ENCODE measurements around the gene ALCAM. TPM values are rescaled to one million over a fixed set of nuclear protein-coding genes. Genes with fewer than 3 reads are reported as not detected.

ALCAM gene
- polyA plus RNA-seq, 3 donors: 7.1 to 8.0 (median 7.9) TPM

DNA sequence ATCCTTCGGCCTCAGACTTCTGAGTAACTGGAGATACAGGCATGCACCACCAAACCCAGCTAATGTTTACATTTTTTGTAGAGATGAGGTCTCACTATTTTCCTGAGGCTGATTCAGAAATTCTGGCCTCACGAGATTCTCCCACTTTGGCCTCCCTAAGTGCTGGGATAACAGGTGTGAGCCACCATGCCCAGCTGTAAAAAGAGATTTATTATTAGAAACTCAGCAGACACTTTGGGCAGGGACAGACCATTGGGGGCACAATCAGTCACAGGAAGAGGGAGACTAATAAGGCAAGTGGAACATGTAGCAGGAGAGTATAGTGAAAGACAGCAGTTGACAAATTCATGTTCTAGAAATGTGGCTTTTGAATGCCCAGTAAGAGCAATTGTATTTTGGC is 252.9 kb downstream of the ALCAM start:
- intact Hi-C loops (cut with micrococcal nuclease): no loop called here
- H3K4me3 ChIP-seq (replicated peaks in 1 of 3; ENCODE audit: low read depth in 2 of 3, low read length in 3 of 3): no peak overlapping the region
- H3K27ac ChIP-seq (ENCODE audit: low read depth in 1 of 2, low read length in 2 of 2): no peak overlapping the region
- H3K4me2 ChIP-seq (replicated peaks; ENCODE audit: extremely low read depth, low read length, poor library complexity, severe bottlenecking): no peak overlapping the region
- no peaks in the 10 kb centered on the region for H3K27me3 Mint-ChIP-seq (ENCODE audit: low read depth in 3 of 3)
- H3K27me3 ChIP-seq (ENCODE audit: control insufficient read depth in 2 of 2, insufficient read depth in 2 of 2, low read length in 2 of 2): no peaks in the 10 kb centered on the region
- H3K4me1 ChIP-seq (ENCODE audit: control insufficient read depth in 1 of 2, insufficient read depth in 2 of 2, low read length in 2 of 2): no peaks in the 10 kb centered on the region
- peaks cover 0 to 4% of the 10 kb centered on the region in 2 donors for H3K9me3 ChIP-seq (replicated peaks in 1 of 2; ENCODE audit: control insufficient read depth in 1 of 2, insufficient read depth in 1 of 2, low read length in 2 of 2)
- H3K9ac ChIP-seq (ENCODE audit: insufficient read depth, low read length, poor library complexity, severe bottlenecking): no peak overlapping the region
- no peak overlapping the region for H2AFZ ChIP-seq (ENCODE audit: insufficient read depth, low read depth, low read length, poor library complexity, severe bottlenecking)
- no peak overlapping the region for H3K4me3 Mint-ChIP-seq
- WGBS (ENCODE audit: insufficient coverage): 100% methylated on average over 1 of the region's 2 CpGs
- TF ChIP-seq, protein P1, sequence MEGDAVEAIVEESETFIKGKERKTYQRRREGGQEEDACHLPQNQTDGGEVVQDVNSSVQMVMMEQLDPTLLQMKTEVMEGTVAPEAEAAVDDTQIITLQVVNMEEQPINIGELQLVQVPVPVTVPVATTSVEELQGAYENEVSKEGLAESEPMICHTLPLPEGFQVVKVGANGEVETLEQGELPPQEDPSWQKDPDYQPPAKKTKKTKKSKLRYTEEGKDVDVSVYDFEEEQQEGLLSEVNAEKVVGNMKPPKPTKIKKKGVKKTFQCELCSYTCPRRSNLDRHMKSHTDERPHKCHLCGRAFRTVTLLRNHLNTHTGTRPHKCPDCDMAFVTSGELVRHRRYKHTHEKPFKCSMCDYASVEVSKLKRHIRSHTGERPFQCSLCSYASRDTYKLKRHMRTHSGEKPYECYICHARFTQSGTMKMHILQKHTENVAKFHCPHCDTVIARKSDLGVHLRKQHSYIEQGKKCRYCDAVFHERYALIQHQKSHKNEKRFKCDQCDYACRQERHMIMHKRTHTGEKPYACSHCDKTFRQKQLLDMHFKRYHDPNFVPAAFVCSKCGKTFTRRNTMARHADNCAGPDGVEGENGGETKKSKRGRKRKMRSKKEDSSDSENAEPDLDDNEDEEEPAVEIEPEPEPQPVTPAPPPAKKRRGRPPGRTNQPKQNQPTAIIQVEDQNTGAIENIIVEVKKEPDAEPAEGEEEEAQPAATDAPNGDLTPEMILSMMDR (IDR thresholded peaks at IDR 0.05): no peak
- H3K79me2 ChIP-seq (ENCODE audit: insufficient read depth, low read length): no peaks in the 10 kb centered on the region
- H3K9me3 Mint-ChIP-seq: peaks cover 0 to 12% (median 4%) of the 10 kb centered on the region in 7 donors
- H3K27ac Mint-ChIP-seq: no peak overlapping the region
- H3K36me3 ChIP-seq (replicated peaks in 1 of 2; ENCODE audit: control insufficient read depth in 1 of 2, insufficient read depth in 2 of 2, low read length in 2 of 2): no peaks in the 10 kb centered on the region
- H3K36me3 Mint-ChIP-seq: no peaks in the 10 kb centered on the region
- no peak for DNase-seq
- H4K20me1 ChIP-seq (ENCODE audit: insufficient read depth, low read length): no peaks in the 10 kb centered on the region
- peaks cover 3% of the 10 kb centered on the region for H3K4me1 Mint-ChIP-seq

DNA sequence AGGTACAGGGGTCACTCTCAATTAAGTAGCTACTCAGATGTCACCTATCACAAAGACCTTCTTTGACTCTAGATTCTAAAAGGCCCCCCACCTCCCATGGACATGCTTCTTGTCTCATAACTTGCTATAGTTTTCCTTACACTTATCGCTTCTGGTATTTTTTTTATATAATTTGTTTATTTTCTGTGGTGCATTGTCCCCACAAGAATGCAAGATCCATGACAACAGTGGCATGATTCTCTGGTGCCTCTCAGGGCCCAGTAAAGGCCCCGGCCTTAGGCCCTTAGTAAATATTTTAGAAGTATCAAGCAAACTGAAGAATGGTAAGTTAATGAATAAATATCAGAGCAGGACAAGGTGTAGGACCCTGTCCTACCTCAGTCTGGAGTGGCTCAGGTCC is 253.5 kb downstream of the ALCAM start:
- H3K36me3 ChIP-seq (replicated peaks in 1 of 2; ENCODE audit: control insufficient read depth in 1 of 2, insufficient read depth in 2 of 2, low read length in 2 of 2): no peaks in the 10 kb centered on the region
- 100% methylated on average over 1 of the region's 2 CpGs for WGBS (ENCODE audit: insufficient coverage)
- no peak for DNase-seq
- Mint-ChIP-seq H3K9me3 (peaks cover 0 to 12% (median 1%) of the 10 kb centered on the region in 7 donors), H3K27ac (no peak overlapping the region), H3K27me3 (ENCODE audit: low read depth in 3 of 3) (no peaks in the 10 kb centered on the region), H3K4me1 (peaks cover 3% of the 10 kb centered on the region), H3K4me3 (no peak overlapping the region), H3K36me3 (no peaks in the 10 kb centered on the region)
- H3K9ac ChIP-seq (ENCODE audit: insufficient read depth, low read length, poor library complexity, severe bottlenecking): no peak overlapping the region
- H4K20me1 ChIP-seq (ENCODE audit: insufficient read depth, low read length): no peaks in the 10 kb centered on the region
- intact Hi-C loops (cut with micrococcal nuclease): no loop called here
- no peaks in the 10 kb centered on the region for H3K4me1 ChIP-seq (ENCODE audit: control insufficient read depth in 1 of 2, insufficient read depth in 2 of 2, low read length in 2 of 2)
- peaks cover 0 to 4% of the 10 kb centered on the region in 2 donors for H3K9me3 ChIP-seq (replicated peaks in 1 of 2; ENCODE audit: control insufficient read depth in 1 of 2, insufficient read depth in 1 of 2, low read length in 2 of 2)
- no peak overlapping the region for H3K27ac ChIP-seq (ENCODE audit: low read depth in 1 of 2, low read length in 2 of 2)
- no peaks in the 10 kb centered on the region for H3K27me3 ChIP-seq (ENCODE audit: control insufficient read depth in 2 of 2, insufficient read depth in 2 of 2, low read length in 2 of 2)
- no peak overlapping the region for H3K4me2 ChIP-seq (replicated peaks; ENCODE audit: extremely low read depth, low read length, poor library complexity, severe bottlenecking)
- no peak overlapping the region for H2AFZ ChIP-seq (ENCODE audit: insufficient read depth, low read depth, low read length, poor library complexity, severe bottlenecking)
- no peak overlapping the region for H3K4me3 ChIP-seq (replicated peaks in 1 of 3; ENCODE audit: low read depth in 2 of 3, low read length in 3 of 3)
- no peaks in the 10 kb centered on the region for H3K79me2 ChIP-seq (ENCODE audit: insufficient read depth, low read length)
- TF ChIP-seq, protein P1 (IDR thresholded peaks at IDR 0.05): no peak

Measured in CD14-positive monocyte (primary cell).